ENCODE measurements around the gene FBLN7.

- TF ChIP-seq CTCF (IDR thresholded peaks at IDR 0.05) (no peak), ZFX (IDR thresholded peaks at IDR 0.05; ENCODE audit: borderline replicate concordance) (no peak)
Observed at GRCh38 chr2:112157472-112157871, 19.3 kb downstream of the FBLN7 start.

Data from 22Rv1 (cell line).